Neural cell (in vitro differentiated cells): ENCODE measurements around the gene SLC41A2. TPM values are rescaled to one million over a fixed set of nuclear protein-coding genes. Genes with fewer than 3 reads are reported as not detected.

Experiments
- H2AFZ ChIP-seq: fragments of 200-600, 300-800 bp; sonication (generic), shearing (Covaris generic); 2 replicates; pipeline ENCODE4 v1.6.0; 2014; ENCODE audit warnings: low read depth, mild to moderate bottlenecking, antibody characterized with exemption, low read length, moderate library complexity
- H3F3A ChIP-seq: fragments of 200-600 bp; shearing (Covaris generic); 2 replicates; pipeline ENCODE4 v1.6.1; 2016; ENCODE audit warnings: mild to moderate bottlenecking, moderate library complexity, mixed read lengths, antibody characterized with exemption, low read length; ENCODE audit not compliant: insufficient read depth, poor library complexity, severe bottlenecking
- H3K27ac ChIP-seq: fragments of 200-600, 300-800 bp; sonication (generic), shearing (Covaris generic); 2 replicates; pipeline ENCODE4 v1.5.1; 2014; ENCODE audit warnings: mild to moderate bottlenecking, low read length, moderate library complexity
- H3K27me3 ChIP-seq: fragments of 300-800, 200-600 bp; sonication (generic), shearing (Covaris generic); 2 replicates; pipeline ENCODE4 v1.6.0; 2014; ENCODE audit warnings: mild to moderate bottlenecking, low read depth, low read length, moderate library complexity; ENCODE audit not compliant: insufficient read depth
- H3K36me3 ChIP-seq: fragments of 300-800, 200-600 bp; sonication (generic), shearing (Covaris generic); 2 replicates; pipeline ENCODE4 v1.5.1; 2014; ENCODE audit warnings: mild to moderate bottlenecking, antibody characterized with exemption, low read length, moderate library complexity; ENCODE audit not compliant: insufficient read depth
- H3K4me2 ChIP-seq: fragments of 300-800, 200-600 bp; sonication (generic), shearing (Covaris generic); 2 replicates; pipeline ENCODE4 v1.6.0; 2014; ENCODE audit warnings: mild to moderate bottlenecking, low read length
- H3K4me3 ChIP-seq: fragments of 300-800, 200-600 bp; sonication (generic), shearing (Covaris generic); 2 replicates; pipeline ENCODE4 v1.5.1; 2014; ENCODE audit warnings: mild to moderate bottlenecking, low read length, moderate library complexity
- H3K79me2 ChIP-seq: fragments of 200-600 bp; shearing (Covaris generic); replicated peaks from 2 replicates; pipeline ENCODE4 v1.6.0; 2014; ENCODE audit warnings: mild to moderate bottlenecking, low read length, moderate library complexity; ENCODE audit not compliant: insufficient read depth
- H3K9ac ChIP-seq: fragments of 300-800, 200-600 bp; sonication (generic), shearing (Covaris generic); 2 replicates; pipeline ENCODE4 v1.6.1; 2016; ENCODE audit warnings: mild to moderate bottlenecking, low read length, mixed read lengths
- H3K9me2 ChIP-seq: fragments of 200-600 bp; shearing (Covaris generic); 2 replicates; pipeline ENCODE4 v1.6.1; 2016; ENCODE audit warnings: mild to moderate bottlenecking, low read length, mixed read lengths; ENCODE audit not compliant: insufficient read depth
- H3K9me3 ChIP-seq: fragments of 200-600, 300-800 bp; sonication (generic), shearing (Covaris generic); 2 replicates; pipeline ENCODE4 v1.6.1; 2016; ENCODE audit warnings: mild to moderate bottlenecking, mixed run types, low read length, moderate library complexity, mixed read lengths
- H4K20me1 ChIP-seq: fragments of 200-600 bp; shearing (Covaris generic); 2 replicates; pipeline ENCODE4 v1.6.1; 2016; ENCODE audit warnings: mild to moderate bottlenecking, mixed run types; ENCODE audit not compliant: insufficient read depth
- EP300 ChIP-seq: fragments of 450-650 bp; conservative IDR thresholded peaks from 2 replicates; pipeline ENCODE4 v1.6.1; 2014; ENCODE audit warnings: antibody characterized with exemption, mild to moderate bottlenecking, moderate library complexity; ENCODE audit not compliant: poor library complexity, severe bottlenecking
- EZH2 ChIP-seq: fragments of 200-600, 300-800 bp; shearing (Covaris generic), sonication (generic); IDR thresholded peaks from 2 replicates; pipeline ENCODE4 v1.6.1; 2014; ENCODE audit warnings: antibody characterized with exemption, low read length, borderline replicate concordance, mild to moderate bottlenecking; ENCODE audit not compliant: insufficient read depth, poor library complexity, severe bottlenecking
- MXI1 ChIP-seq: fragments of 450-650 bp; conservative IDR thresholded peaks from 2 replicates; pipeline ENCODE4 v1.6.1; 2014; ENCODE audit warnings: antibody characterized with exemption, mild to moderate bottlenecking; ENCODE audit not compliant: poor library complexity, severe bottlenecking
- POLR2AphosphoS5 ChIP-seq: IDR thresholded peaks from 2 replicates; pipeline ENCODE4 v1.6.1; 2012
- RAD21 ChIP-seq: fragments of 450-650 bp; conservative IDR thresholded peaks from 2 replicates; pipeline ENCODE4 v1.6.1; 2014; ENCODE audit warnings: antibody characterized with exemption, mild to moderate bottlenecking, moderate library complexity
- SMC3 ChIP-seq: fragments of 450-650 bp; conservative IDR thresholded peaks from 2 replicates; pipeline ENCODE4 v1.6.1; 2014; ENCODE audit warnings: antibody characterized with exemption, mild to moderate bottlenecking, moderate library complexity; ENCODE audit not compliant: poor library complexity
- TAF1 ChIP-seq: IDR thresholded peaks from 2 replicates; pipeline ENCODE4 v1.6.1; 2012; ENCODE audit warnings: low read depth
- polyA plus RNA-seq: library from polyadenylated mRNA; depleted of rRNA; stranded (reverse); fragments of >200 nt; gene quantifications from 2 replicates; pipeline ENCODE4 v1.2.3, GENCODE V29; 2014
- TF ChIP-seq, protein P1 (sequence below): IDR thresholded peaks from 2 replicates; pipeline ENCODE4 v1.6.1; 2012; ENCODE audit warnings: borderline replicate concordance
- TF ChIP-seq, protein P2 (sequence below): fragments of 450-650 bp; IDR thresholded peaks from 2 replicates; pipeline ENCODE4 v1.5.1; 2014; ENCODE audit warnings: antibody characterized with exemption, mild to moderate bottlenecking, moderate library complexity; ENCODE audit not compliant: poor library complexity, severe bottlenecking

SLC41A2 gene
- polyA plus RNA-seq, 1 donor from 2014 or later: 26.1 TPM

DNA sequence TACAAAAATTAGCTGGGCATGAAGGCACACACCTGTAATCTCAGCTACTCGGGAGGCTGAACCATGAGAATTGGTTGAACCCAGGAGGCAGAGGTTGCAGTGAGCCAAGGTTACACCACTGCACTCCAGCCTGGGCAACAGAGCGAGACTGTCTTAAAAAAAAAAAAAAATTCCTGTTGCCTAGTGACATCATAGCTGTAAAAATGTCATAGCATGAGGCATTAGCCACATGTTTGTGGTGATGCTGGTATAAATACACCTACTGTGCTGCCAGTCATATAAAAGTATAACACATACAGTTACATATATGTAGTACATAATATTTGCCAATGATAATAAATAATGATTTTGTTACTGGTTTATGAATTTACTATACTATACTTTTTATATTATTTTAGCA, 22.2 kb downstream of the SLC41A2 start:
- H3K9me3 ChIP-seq: no peaks in the 10 kb centered on the region
- H3K4me2 ChIP-seq: no peak overlapping the region
- H3K9ac ChIP-seq: no peak overlapping the region
- H3K9me2 ChIP-seq: no peaks in the 10 kb centered on the region
- no peak for TF ChIP-seq MXI1
- TF ChIP-seq, protein P1, sequence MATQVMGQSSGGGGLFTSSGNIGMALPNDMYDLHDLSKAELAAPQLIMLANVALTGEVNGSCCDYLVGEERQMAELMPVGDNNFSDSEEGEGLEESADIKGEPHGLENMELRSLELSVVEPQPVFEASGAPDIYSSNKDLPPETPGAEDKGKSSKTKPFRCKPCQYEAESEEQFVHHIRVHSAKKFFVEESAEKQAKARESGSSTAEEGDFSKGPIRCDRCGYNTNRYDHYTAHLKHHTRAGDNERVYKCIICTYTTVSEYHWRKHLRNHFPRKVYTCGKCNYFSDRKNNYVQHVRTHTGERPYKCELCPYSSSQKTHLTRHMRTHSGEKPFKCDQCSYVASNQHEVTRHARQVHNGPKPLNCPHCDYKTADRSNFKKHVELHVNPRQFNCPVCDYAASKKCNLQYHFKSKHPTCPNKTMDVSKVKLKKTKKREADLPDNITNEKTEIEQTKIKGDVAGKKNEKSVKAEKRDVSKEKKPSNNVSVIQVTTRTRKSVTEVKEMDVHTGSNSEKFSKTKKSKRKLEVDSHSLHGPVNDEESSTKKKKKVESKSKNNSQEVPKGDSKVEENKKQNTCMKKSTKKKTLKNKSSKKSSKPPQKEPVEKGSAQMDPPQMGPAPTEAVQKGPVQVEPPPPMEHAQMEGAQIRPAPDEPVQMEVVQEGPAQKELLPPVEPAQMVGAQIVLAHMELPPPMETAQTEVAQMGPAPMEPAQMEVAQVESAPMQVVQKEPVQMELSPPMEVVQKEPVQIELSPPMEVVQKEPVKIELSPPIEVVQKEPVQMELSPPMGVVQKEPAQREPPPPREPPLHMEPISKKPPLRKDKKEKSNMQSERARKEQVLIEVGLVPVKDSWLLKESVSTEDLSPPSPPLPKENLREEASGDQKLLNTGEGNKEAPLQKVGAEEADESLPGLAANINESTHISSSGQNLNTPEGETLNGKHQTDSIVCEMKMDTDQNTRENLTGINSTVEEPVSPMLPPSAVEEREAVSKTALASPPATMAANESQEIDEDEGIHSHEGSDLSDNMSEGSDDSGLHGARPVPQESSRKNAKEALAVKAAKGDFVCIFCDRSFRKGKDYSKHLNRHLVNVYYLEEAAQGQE: no peak
- TF ChIP-seq TAF1: no peak
- TF ChIP-seq POLR2AphosphoS5: no peak
- no peak for TF ChIP-seq EP300
- no peak for TF ChIP-seq SMC3
- TF ChIP-seq EZH2: no peak
- TF ChIP-seq, protein P2, sequence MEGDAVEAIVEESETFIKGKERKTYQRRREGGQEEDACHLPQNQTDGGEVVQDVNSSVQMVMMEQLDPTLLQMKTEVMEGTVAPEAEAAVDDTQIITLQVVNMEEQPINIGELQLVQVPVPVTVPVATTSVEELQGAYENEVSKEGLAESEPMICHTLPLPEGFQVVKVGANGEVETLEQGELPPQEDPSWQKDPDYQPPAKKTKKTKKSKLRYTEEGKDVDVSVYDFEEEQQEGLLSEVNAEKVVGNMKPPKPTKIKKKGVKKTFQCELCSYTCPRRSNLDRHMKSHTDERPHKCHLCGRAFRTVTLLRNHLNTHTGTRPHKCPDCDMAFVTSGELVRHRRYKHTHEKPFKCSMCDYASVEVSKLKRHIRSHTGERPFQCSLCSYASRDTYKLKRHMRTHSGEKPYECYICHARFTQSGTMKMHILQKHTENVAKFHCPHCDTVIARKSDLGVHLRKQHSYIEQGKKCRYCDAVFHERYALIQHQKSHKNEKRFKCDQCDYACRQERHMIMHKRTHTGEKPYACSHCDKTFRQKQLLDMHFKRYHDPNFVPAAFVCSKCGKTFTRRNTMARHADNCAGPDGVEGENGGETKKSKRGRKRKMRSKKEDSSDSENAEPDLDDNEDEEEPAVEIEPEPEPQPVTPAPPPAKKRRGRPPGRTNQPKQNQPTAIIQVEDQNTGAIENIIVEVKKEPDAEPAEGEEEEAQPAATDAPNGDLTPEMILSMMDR: no peak
- TF ChIP-seq RAD21: no peak
- no peaks in the 10 kb centered on the region for H3K36me3 ChIP-seq
- H3K4me3 ChIP-seq: no peak overlapping the region
- peaks cover 4% of the 10 kb centered on the region for H3K79me2 ChIP-seq
- no peaks in the 10 kb centered on the region for H3K27me3 ChIP-seq
- H3K27ac ChIP-seq: no peak overlapping the region
- no peaks in the 10 kb centered on the region for H3F3A ChIP-seq
- H2AFZ ChIP-seq: no peak overlapping the region
- no peaks in the 10 kb centered on the region for H4K20me1 ChIP-seq

GRCh38 chr12:104933778-104934177, 24.3 kb downstream of the SLC41A2 start:
- H3K4me2 ChIP-seq: no peak overlapping the region
- H3K9me3 ChIP-seq: no peaks in the 10 kb centered on the region
- no peak for TF ChIP-seq EZH2
- no peak for TF ChIP-seq TAF1
- TF ChIP-seq POLR2AphosphoS5: no peak
- TF ChIP-seq, protein P2: no peak
- TF ChIP-seq RAD21: no peak
- no peaks in the 10 kb centered on the region for H3F3A ChIP-seq
- H2AFZ ChIP-seq: no peak overlapping the region
- H3K79me2 ChIP-seq: no peaks in the 10 kb centered on the region
- no peaks in the 10 kb centered on the region for H4K20me1 ChIP-seq
- no peaks in the 10 kb centered on the region for H3K27me3 ChIP-seq
- no peaks in the 10 kb centered on the region for H3K9me2 ChIP-seq
- no peak overlapping the region for H3K4me3 ChIP-seq
- no peaks in the 10 kb centered on the region for H3K36me3 ChIP-seq
- H3K27ac ChIP-seq: no peak overlapping the region
- no peak overlapping the region for H3K9ac ChIP-seq
